ENCODE measurements around the gene HSPG2.

HSPG2 gene

DNA sequence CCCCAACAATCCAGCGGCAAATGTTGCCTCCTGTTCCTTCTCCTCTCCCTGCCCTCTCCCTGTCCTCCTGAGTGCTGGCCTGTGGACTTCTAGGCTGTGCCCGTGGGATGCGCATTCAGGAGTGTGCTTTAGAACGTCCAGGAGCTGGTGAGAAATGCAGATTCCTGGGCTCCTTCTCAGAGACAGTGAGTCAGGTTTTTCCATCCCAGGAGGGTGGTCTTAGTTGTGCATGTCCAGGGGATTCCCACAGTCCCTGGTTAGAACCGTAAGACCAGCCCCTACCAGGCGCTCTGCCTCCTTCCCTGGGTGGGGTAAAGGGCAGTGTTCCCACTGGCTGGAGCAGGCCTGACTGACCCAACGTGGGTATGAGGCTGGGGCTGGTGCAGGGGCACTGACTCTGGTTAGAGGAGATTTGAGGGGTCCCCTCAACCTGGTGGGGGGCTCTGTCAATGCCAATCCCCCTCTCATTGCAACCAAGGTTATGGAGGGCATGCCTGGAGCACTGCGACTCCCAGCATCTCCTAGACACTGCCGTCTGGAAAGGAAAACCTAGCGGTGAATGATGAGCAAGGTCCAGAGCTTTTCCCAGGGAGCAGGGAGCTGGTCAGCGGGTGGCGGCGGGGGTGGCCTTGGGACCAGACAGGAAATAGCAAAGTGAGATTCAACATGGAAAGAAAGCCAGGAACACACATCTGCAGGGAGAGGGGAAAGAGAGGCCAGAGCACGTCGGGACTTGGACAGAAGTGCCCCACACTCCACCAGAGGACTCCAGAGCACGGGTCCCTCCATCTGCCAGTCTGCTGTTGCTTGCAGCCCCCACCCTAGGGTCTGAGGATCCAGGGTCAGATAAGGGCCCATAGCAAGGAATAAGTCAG is 38.5 kb downstream of the HSPG2 start:
- no peak for DNase-seq (ENCODE audit: low read depth, low spot score)

DNA sequence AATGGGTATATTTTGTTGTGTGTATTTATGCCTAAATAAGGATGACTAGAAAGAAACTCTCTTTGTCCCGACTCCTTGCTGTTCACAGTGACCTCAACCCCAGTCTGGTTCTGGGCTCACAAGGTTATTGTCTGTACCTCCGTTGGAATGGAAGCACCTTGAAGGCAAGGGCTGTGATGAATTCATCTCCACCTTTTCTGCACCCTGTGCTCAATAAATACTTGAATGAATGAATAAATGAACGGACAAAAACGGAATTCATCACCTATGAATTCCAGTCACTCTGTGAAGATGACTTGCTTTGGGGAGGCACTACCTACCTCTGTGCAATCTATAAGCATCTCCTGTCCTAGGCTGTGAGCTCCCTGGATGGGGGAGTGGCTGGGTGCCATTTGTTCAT is 39.3 kb downstream of the HSPG2 start:
- no peak for DNase-seq (ENCODE audit: low read depth, low spot score)

DNA sequence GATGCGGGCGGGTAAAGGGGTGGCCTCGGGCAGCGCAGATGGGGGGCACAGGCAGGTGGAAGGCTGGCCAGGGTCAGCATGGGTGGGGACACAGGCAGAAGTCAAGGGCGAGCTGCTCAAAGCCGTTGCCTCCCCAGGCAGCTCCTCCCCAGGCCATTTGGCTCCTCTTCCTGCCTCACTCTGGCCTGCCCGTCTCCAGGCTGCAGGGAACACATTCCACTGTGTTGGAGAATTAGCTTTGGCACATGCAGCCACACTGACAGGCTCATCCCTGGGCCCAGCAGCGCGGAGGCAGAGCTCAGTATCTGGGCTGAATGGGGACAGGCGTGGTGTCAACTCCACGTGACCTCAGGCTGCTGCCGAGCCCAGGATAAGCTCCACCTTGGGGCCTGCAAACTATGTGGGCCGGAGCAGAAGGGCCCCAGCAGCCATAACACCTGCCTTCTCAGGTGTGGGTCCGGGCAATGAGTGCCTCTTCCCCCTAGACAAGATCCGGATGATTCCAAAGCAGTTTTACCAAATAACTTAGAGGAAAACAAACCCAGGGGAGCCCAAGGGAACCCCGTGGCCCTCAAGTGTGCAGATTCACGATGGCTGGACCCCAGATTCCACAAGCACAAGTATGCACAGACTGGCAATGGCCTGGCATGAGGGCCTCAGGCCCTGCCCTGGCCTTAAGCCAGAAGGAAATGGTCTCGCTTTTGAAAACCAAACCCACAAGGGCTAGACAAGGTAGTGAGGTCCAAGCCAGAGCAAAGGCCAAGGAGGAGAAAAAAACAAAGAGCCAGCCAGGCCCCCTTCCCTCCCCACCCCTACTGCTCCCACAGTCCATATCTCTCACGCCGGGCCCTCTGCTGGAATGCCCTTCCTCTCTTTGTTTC is 40.2 kb downstream of the HSPG2 start:
- peak; percentile 61 for DNase-seq (ENCODE audit: low read depth, low spot score)

DNA sequence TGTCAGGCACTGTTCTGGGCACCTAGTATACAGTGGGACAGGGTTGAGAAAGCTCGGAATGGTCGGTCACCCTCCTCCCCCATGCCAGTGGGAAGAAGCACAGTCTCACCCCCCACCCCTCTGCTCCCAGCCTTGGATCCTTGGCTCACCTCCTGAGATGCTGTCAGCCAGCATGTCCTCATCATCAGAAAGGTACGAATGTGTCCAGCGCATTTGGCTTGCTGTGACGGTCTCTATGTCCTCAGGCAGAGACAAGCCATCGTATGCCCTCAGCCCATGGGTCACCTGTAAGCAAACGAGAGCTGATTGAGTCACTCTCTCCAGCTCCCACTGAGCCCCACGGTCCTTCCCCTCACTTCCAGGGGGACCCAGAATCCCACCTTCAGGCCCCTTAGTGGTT is 41.1 kb downstream of the HSPG2 start:
- DNase-seq (ENCODE audit: low read depth, low spot score) = no peak

DNA sequence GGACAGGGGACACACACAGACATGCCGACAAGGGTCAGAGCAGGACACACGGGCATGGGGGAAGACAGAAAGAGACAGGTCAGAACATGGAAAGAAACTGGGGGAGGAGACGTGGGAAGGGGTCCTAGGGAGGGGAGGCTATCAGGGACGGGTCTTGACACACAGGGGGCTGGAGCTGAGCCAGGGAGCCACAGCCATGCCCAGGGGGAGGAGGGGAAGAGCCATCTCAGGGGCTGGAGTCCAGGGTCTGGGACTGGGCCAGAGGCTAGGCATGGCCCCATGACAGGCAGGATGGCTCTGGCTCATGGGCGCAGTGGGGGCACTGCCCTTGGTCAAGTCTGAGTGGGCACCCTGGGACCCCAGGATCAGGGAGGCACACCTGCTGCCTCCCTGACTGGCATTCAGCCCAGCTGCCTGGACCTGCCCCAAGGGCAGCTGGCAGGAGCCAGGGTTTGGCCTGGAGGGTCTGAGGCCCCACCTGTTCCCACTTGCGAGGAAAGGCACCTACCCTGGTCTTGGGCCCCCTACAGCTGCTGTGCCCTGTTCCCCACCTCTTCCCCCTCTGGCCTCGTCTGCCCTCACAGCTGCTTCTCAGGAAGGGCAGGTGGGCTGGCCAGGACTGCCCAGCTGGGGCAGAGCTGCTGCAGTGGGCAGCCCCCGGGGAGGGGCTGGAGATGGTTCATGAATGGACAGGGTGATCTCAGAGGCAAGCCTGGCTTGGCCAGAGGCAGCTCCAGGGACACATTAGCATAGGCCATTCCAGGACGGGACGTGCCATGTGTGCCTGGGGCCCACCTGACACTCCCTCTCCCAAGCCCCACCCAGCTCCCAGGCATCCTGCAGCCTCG is 42.9 kb downstream of the HSPG2 start:
- DNase-seq (ENCODE audit: low read depth, low spot score) = no peak

DNA sequence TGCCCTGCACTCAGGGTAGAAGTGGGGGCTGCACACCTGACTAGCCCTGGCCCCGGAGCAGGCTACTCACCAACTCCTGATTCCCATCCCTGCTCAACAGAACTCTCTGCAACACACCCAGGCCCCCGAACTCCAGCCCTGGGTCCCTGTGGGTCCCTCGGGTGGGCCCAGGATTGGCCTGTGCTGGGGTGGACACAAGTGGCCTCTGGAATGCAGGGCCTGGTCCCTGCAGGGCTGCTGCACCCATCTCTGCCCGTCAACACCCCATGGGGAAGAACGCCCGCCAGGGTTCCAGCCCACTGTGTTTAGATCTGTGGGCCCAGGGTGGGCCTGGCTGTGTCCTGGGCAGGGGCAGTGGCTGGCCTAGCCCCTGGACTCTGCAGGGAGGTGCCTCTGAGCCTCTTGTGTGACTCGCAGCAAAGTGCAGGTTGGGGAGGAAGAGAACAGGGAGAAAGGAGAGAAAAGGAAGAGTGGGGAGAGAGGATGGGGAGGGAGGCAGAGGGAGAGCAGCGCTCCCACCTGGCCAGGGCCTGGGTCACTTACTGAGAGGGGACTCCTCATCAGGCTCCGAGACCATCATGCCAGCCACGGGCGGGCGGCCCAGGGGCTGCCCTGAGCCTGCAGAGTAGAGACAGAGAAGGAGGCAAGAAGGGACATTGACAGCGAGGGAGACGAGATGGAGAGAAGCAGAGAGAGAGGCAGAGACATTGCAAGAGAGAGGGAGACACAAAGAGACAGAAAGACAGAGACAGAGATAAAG is 43.9 kb downstream of the HSPG2 start:
- no peak for DNase-seq (ENCODE audit: low read depth, low spot score)

DNA sequence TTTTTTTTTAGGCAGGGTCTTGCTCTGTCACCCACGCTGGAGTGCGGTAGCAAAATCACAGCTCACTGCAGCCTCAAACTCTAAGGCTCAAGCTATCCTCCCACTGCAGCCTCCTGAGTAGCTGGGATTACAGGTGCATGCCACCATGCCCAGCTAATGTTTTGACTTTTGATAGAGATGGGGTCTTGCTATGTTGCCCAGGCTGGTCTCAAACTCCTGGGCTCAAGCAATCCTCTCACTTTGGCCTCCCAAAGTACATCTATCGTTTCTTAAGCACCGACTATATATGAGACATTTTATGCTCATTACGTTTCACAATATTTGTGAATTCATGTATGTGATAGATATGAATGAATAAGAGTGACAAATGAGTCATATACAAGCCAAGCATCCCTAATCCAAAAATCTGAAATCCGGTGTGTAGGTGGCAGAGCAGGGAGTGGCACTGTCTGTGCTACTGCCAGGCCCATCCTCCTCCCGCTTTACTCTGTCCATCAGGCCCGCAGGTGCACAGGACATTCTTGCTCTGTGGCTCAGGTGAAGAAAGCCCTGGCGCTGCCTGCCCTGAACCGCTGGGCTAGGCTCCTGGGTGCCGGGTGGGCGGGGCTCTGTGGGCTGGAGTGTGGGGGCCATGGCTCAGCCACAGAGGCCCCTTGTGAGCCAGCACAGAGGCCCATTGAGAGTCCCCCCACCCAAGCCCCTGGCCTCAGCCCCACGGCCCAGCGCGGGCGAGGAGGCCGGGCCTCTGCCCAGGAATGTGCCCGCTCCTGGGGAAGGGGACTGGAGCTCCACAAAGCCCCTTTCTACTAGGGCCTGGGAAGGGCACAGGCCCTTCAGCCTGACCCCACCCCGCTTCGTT is 45.3 kb downstream of the HSPG2 start:
- no peak for DNase-seq (ENCODE audit: low read depth, low spot score)

DNA sequence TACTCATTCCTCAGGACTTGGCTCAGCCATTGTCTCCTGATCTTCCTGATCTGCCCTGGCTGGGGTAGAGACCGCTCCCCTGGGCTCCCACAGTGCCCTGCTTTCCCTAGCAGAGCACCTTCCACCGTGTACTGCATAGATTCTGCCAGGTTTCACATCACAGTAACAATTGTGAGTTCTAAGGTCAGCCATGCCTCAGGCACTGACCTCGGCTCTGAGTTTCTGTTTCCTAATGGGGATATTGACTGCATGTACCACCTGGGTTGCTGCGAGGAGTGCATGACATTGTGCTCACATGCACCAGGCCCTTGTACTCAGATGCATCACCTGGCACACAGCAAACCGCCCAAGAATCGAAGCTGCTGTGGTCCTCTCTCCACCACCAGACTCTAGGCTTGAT is 46.0 kb downstream of the HSPG2 start:
- DNase-seq (ENCODE audit: low read depth, low spot score) = no peak

DNA sequence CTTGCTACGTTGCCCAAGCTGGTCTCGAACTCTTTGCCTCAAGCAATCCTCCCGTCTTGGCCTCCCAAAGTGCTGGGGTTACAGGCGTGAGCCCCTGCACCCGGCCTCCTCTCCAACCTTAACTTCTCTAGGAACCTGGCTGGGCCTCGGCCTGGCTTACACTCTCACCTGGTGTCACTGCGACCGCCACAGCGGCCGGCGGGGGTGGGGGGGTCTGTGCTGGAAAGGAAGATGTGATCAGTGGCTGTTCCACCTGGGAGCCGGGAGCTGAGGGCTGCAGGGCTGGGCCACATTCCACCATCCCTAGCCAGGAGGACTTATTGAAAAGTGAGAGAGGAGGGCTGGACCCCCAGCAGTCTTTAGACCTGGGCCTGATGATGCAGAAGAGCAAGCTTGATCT is 48.6 kb downstream of the HSPG2 start:
- DNase-seq (ENCODE audit: low read depth, low spot score) = no peak

DNA sequence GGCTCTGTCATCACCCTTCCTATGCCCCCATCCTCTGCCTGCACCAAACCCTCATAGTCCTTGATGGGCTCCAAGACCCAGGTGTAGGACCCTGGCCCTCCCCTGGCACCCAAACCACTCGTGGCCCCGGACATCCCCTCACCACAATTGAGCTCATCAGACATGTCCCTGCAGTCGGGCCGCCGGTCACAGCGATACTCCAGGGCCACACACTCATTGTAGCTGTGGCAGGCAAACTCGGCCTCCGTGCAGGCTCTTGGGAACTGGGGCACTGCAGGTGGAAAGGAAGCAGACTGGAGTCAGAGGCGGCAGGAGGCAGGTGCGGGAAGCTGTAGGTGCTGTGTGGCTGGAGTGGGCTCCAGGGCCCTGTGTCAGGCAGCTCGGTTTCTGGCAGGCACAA is 49.3 kb downstream of the HSPG2 start:
- DNase-seq (ENCODE audit: low read depth, low spot score) = no peak

DNA sequence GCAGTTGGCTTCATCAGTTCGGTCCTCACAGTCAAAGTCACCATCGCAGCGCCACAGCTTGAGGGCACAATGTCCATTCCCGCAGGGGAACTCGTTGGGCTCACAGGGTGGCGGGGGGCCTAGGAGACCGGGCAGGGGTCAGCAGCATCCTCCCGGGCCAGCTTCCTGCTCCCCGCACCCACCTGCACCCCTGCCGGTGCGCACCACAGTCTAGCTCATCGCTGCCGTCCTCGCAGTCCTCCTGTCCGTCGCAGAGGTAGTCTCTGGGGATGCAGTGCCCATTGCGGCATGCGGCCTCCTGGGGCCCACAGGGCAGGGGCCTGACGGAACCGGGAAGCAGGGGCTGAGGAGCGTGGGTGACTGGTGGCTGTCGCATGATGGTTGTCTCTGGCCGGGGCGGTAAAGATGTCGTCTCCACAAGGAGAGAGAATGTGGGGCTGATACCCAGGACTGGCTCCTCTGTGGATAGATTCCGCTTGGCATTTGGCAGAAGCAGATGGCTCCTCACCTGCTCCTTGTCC is 49.8 kb downstream of the HSPG2 start:
- no peak for DNase-seq (ENCODE audit: low read depth, low spot score)

DNA sequence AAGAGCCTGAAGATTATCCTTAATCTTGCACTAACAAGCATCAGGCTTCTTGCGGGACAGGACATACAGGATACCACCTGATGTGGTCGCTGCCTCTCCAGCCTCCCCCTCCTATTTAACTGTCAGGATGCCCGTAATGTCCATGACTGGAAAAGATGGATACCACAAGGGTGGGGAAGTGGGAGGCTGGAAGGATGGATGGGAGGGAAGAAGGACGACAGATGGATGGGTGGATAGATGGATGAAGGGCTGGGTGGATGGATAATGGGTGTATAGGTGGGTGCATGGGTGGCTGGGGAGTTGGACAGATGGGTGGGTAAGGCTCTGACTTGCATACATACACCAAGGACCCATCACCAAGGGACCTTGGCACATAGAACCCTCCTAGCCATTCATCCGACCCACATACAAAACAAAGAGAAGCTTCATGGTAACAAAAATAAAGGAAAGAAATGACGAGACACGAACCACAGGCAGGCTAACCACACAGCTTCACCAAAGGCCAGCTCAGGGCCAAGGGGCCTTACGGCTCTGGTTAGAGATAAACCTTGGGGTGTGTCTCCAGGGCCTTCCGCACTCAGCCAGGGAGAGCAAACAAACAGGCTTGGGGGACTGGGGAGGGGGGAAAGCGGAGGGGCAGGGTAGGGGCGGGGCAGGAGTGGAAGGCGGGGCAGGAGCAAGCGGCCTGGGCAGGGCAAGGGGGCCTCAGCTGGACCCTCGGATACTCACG is 50.5 kb downstream of the HSPG2 start:
- DNase-seq (ENCODE audit: low read depth, low spot score) = no peak

DNA sequence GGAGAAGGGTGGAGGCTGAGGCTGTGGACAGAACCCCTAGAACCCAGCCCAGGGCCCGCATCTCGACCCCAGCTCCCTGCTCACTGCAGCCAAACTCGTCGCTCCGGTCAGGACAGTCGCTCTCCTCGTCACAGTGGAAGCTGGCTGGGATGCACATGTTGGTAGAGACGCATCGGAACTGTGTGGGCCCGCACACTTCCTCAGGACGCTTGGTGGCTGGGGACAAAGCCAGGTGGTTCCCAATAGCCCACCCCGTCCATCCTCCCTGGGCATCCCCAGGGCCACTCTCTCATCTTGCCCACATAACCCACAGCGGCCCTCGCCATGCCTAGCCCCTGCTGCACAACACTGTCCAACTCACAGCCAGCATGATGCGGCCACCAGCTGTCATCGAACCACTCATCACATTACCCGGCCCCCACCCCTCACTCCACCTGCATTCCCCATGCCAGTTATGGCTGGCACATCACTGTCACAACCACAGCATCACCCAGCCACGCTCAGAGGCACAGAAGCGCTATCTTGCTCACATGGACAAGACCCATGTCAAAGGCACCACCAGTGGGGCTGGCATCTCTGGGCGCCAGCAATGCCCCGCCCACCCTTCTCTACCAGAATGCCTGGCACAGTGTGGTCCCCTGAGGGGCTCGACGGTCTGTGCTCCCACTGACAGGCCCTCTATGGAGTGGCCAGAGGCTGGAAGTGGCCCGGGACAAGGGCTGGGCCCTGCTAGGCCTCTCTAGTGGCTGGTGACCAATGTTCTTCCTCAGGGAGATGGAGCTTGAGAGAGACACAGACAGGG is 51.7 kb downstream of the HSPG2 start:
- no peak for DNase-seq (ENCODE audit: low read depth, low spot score)

DNA sequence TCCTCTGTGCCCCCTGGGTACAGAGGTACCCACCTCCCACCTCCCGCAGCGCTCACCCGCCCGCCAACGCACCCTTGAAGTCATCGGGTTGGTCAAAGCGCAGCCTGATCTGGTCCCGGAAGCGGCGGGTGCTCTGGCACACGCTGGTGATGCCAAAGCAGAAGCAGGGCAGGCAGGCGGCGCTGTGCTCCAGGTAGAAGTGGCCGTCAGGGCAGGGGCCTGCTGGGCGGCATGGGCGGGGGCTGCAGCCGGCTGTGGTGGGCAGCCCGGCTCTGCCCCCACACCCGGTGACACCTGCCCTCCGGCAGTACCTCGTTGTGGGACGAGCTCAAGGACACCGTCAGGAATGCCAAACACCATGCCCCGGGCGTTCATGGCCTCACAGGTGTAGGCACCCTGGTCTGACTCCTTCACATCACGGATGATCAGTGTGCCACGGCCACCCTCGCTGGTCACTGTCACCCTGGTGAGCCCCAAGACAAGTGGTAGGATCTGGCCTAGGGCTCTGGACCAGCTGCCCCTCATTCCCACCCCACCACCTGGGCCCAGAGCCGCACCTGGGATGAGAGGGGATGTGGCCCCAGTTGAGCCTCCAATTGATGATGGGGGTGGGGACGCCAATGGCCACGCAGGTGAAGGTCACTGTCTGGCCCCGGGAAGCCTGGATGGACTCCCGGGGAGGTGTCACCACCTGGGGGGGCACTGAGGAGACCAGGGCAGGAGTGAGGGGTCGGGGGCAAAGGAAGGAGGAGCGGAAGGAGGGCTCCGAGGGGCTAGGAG is 52.5 kb downstream of the HSPG2 start:
- DNase-seq (ENCODE audit: low read depth, low spot score) = no peak

DNA sequence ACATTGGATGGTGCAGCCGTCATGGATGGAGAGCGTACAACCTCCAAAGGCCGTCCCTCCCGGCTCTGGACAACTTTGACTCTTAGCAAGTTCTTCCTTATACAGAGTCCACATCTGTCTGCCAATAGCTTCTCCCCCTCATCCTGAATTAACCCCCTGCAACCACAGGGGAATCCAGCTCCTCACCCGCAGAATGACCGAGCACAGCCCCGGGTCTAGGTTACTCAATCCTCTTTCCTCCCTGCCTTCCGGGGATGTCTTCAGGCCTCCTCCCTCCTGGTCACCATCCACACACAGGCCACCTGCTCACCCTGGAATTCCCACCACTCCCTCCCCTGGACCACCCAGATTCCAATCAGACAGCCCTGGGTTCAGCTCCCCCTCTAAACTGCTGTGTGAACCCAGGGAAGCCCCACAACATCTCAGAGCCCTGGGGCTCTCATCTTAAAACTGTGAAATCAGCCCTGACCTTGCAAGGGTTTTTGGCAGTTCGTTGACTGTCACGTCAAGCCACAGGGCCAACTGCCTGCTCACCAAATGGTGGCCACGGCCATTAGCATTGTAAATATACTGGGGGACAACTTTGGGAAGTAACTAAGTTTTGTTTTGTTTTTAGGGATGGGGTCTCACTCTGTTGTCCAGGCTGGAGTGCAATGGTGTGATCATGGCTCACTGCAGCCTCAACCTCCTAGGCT is 54.2 kb downstream of the HSPG2 start:
- DNase-seq (ENCODE audit: low read depth, low spot score) = no peak

DNA sequence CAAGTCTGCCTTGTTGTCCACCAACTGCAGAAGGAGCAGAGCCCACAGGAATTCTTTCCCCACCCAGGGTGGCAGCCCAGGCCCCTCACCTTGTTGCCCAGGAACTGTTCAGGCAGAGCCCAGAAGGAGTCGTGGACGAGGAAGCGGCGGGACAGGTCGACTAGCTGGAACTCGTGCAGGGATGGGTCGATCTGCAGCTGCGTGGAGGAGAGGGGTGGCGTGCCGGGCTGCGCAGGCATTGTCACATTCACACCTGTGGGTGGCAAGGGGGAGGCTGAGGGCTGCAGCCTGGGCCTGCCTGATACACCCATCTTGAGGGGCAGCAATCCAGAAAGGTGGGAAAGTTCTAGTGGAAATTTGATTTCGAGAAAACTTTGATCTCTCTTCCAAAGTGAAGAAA is 55.9 kb downstream of the HSPG2 start:
- no peak for DNase-seq (ENCODE audit: low read depth, low spot score)

DNA sequence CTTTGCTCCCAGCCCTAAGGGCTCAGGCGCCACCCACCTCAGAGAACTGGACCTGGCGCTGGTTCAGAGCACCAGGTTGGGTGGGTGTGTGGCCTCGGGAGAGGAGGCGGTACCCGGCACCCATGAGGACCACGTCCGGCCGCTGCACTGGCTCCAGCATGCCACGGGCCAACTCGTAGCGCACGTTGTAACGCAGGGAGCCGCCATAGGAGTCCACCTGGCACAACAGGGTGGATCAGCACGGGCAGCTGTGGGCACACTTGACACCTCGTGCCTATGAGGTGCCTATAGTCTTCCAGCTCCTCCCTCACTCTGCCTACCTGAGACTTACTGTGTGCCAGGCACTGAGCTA is 56.5 kb downstream of the HSPG2 start:
- DNase-seq (ENCODE audit: low read depth, low spot score) = no peak
